ENCODE data around the gene SCARB1. TPM values are rescaled to one million over a fixed set of nuclear protein-coding genes. Genes with fewer than 3 reads are reported as not detected.
A peak's percentile ranks its signal among the peaks of the same experiment; 100 is the strongest.

Gene SCARB1
- total and polyA plus RNA-seq, 9 donors, result 20.8 to 1,262 (median 81.7) TPM

DNA sequence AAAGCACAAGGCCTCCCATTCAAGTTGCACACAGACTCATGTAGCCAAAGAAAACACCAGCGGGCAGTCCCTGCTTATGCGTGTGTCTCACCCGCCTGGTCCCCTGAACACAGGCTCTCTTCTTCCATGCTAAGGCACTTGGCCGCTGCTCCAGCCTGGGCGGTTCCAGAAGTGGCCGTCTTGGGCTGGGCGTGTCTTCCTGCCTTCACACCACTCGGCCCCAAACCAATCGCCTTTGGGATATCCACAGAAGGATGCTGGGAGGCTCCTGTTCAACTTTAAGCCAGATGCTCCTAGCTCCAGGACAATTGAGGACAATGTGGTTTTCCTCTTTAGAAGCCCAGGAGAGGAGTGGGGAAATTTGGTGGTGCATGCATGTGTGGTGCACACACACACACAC lies 2.2 kb downstream of the SCARB1 start:
- DNase-seq, result peak; percentile 70 to 84 (median 75)
- Histone ChIP-seq H3K27ac (no peak overlapping the region), H3K9me3 (no peaks in the 10 kb centered on the region), H3K4me1 (ENCODE audit: insufficient read depth) (peaks cover 15% of the 10 kb centered on the region), H3K4me3 (no peak overlapping the region), H3K27me3 (no peaks in the 10 kb centered on the region), H3K36me3 (no peaks in the 10 kb centered on the region)
- TF ChIP-seq POLR2A (IDR thresholded peaks at IDR 0.05) (no peak), CTCF (IDR thresholded peaks at IDR 0.05) (no peak), EP300 (IDR thresholded peaks at IDR 0.05) (no peak)
- intact Hi-C loops (cut with DNase I), result no loop called here
- WGBS, 3 donors, result 25 to 47% (median 34%) methylated on average over 9 of the region's 9 CpGs

- intact Hi-C loops (cut with DNase I), result no loop called here
- Histone ChIP-seq H3K27me3 (no peaks in the 10 kb centered on the region), H3K9me3 (no peaks in the 10 kb centered on the region), H3K4me1 (ENCODE audit: insufficient read depth) (peaks cover 40% of the 10 kb centered on the region), H3K36me3 (no peaks in the 10 kb centered on the region), H3K4me3 (no peak overlapping the region), H3K27ac (peak overlapping the region in 1 of 2 donors; percentile 84)
- 80 to 90% (median 87%) methylated on average over 11 of the region's 11 CpGs for WGBS, 3 donors
- TF ChIP-seq POLR2A (IDR thresholded peaks at IDR 0.05), result no peak
- no peak for TF ChIP-seq CTCF (IDR thresholded peaks at IDR 0.05)
- TF ChIP-seq EP300 (IDR thresholded peaks at IDR 0.05), result no peak
- no peak for DNase-seq
Measured at GRCh38 chr12:124857921-124858461, 5.7 kb downstream of the SCARB1 start.

DNA sequence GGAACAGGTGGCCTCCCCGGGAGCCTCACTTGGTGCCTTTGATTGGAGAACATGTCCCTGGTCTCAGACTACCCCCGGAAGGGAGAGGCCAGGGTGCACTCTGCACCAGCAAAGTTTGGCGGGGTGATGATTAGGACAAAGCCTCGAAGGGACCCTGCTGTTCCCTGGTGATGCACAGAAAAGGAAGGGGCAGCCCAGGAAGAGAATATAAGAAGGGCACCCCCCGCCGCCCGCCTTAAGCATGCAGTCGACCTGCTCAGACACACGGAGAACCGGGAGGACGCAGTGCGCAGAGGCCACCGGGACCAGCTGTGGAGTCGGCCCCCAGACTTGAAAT lies 6.9 kb downstream of the SCARB1 start:
- Histone ChIP-seq H3K27ac (peak overlapping the region in 1 of 2 donors; percentile 84), H3K36me3 (no peaks in the 10 kb centered on the region), H3K4me3 (no peak overlapping the region), H3K4me1 (ENCODE audit: insufficient read depth) (peaks cover 45% of the 10 kb centered on the region), H3K9me3 (no peaks in the 10 kb centered on the region), H3K27me3 (no peaks in the 10 kb centered on the region)
- intact Hi-C loops (cut with DNase I), result no loop called here
- WGBS, 3 donors, result 75 to 84% (median 75%) methylated on average over 14 of the region's 14 CpGs
- DNase-seq, result no peak
- TF ChIP-seq CTCF (IDR thresholded peaks at IDR 0.05), result peak in 1 of 3 donors; percentile 2
- TF ChIP-seq POLR2A (IDR thresholded peaks at IDR 0.05), result no peak

- peak overlapping the region; percentile 84 to 91 for H3K27ac ChIP-seq
- 20 to 39% (median 27%) methylated on average over 16 of the region's 16 CpGs for WGBS, 3 donors
Measured at GRCh38 chr12:124856132-124856841, 7.4 kb downstream of the SCARB1 start.

More at GRCh38 chr12:124856132-124856841, 7.4 kb downstream of the SCARB1 start:
- no peaks in the 10 kb centered on the region for H3K36me3 ChIP-seq
- intact Hi-C loops (cut with DNase I), result no loop called here
- DNase-seq, result peak in 4 of 5 donors; percentile 44 to 67 (median 62)
- TF ChIP-seq POLR2A (IDR thresholded peaks at IDR 0.05) (no peak), EP300 (IDR thresholded peaks at IDR 0.05) (no peak), CTCF (IDR thresholded peaks at IDR 0.05) (peak in 2 of 3 donors; percentile 44 to 49)
- no peaks in the 10 kb centered on the region for H3K9me3 ChIP-seq
- H3K27me3 ChIP-seq, result no peaks in the 10 kb centered on the region
- peaks cover 43% of the 10 kb centered on the region for H3K4me1 ChIP-seq (ENCODE audit: insufficient read depth)
- H3K4me3 ChIP-seq, result no peak overlapping the region
